ENCODE data around the gene DSE.

DNA sequence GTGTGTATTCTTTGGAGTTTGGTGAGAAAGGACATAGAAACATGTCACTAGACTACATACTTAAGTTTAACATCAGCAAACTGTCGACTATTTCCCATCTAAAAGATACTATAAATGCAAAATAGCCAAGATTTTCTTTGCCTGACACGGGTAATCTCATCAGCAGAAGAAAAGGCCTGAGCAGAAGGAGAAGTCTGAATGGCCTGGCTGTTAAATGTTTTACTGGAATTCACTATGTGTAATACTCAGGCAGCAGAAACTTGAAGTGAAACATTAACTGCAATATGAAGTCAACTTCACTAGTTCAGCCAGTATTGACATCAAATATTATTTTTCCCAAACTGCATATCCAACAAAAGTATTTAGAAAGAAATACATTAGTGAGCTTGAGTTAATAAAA, 6.4 kb upstream of the DSE start:
- TF ChIP-seq, protein P1, sequence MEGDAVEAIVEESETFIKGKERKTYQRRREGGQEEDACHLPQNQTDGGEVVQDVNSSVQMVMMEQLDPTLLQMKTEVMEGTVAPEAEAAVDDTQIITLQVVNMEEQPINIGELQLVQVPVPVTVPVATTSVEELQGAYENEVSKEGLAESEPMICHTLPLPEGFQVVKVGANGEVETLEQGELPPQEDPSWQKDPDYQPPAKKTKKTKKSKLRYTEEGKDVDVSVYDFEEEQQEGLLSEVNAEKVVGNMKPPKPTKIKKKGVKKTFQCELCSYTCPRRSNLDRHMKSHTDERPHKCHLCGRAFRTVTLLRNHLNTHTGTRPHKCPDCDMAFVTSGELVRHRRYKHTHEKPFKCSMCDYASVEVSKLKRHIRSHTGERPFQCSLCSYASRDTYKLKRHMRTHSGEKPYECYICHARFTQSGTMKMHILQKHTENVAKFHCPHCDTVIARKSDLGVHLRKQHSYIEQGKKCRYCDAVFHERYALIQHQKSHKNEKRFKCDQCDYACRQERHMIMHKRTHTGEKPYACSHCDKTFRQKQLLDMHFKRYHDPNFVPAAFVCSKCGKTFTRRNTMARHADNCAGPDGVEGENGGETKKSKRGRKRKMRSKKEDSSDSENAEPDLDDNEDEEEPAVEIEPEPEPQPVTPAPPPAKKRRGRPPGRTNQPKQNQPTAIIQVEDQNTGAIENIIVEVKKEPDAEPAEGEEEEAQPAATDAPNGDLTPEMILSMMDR (IDR thresholded peaks at IDR 0.05; ENCODE audit: insufficient read depth, low read length, poor library complexity, severe bottlenecking) = no peak
- no peak for TF ChIP-seq EZH2phosphoT487 (conservative IDR thresholded peaks at IDR 0.05; ENCODE audit: low read length)
